GM18511 (cell line): Measurements from ENCODE around the gene PLPP2.

Experiments
- ATAC-seq: cut with Tn5 transposase; IDR thresholded peaks from one replicate; pipeline ENCODE4 v1.9.1; 2021; ENCODE audit warnings: mild to moderate bottlenecking, moderate library complexity; ENCODE audit not compliant: unreplicated experiment

Gene PLPP2

DNA sequence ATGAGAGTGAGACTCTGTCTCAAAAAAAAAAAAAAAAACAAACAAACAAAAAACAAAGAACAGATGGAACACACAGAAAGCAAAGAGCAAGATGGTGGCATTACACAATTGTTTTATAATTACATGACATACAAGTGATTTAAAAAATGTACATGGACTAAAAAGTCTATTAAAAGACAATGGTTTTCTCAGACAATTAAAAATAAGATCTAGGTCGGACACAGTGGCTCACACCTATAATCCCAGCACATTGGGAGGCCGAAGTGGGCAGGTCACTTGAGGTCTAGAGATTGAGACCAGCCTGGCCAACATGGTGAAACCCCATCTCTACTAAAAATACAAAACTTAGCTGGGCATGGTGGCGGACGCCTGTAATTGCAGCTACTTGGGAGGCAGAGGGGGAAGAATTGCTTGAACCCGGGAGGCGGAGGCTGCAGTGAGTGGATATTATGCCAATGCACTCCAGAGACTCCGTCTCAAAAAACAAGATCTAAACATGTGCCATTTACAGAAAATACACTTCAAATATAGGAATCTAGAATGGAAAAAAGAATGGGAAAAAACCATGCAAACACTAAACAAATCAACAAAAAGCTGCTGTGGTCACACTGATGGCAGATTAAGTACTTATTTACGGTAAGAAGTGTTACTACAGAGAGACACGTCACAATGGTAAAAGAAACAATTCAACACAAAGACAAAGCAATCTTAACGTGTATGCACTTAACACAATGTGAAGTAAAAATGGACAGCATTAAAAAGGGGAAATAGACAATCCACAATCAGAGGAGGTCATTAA is 26.7 kb upstream of the PLPP2 start:
- no peak for ATAC-seq

DNA sequence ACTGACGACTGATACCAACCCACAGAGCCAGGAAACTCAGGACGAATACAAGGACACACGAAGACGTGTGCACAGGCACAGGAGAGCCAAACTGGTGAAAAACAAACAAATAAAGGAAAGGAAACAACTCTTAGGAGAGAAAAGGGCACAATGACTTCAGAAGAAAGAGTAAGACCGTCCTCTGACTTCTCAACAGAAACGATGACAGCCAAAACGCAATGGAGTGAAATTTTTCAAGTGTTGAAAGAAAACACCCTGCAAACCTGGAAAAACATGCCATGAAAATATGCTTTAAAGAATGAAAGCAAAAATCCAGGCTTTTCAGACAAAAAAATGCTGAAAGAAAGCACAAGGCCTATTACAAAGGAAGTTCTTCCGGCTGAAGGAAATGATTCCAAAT is 24.6 kb upstream of the PLPP2 start:
- no peak for ATAC-seq

DNA sequence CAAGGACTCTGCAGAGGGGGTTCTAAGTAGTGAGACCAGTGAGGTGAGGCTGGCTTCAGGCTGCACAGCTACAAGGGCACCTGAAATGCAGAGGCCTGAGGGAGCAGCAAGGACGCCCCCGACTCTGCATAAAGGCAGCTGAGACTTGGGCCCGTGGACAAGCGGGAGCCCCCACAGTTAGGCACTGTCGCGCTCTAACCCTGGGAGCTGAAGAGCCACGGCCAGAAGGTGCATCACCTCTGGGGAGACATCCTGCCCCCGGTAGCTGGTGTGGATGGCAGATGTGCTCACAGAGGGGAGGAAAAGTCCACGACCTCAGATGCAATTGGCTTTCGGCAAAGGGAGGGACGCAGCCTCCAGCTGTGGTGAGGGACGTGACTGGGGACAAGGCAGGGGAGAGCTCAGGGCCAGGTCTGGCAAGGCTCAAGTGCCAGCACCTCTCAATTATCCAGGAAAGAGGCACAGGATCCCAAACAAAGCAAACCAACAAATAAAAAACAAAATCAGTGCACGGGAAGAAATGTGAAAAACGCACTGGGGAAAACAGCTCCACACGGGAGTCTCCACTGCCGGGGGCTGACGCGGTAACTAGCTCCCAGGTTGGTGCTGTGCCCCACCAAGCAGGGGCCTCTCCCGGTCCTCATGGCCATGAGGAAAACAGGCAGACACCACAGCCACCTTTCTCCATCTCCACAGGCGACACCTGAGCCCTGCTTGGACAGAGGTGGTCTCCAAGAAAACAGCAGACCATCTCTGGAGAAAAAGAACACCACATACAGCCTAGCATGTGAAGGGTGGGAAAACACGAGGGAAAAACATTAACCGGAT is 23.0 kb upstream of the PLPP2 start:
- no peak for ATAC-seq

DNA sequence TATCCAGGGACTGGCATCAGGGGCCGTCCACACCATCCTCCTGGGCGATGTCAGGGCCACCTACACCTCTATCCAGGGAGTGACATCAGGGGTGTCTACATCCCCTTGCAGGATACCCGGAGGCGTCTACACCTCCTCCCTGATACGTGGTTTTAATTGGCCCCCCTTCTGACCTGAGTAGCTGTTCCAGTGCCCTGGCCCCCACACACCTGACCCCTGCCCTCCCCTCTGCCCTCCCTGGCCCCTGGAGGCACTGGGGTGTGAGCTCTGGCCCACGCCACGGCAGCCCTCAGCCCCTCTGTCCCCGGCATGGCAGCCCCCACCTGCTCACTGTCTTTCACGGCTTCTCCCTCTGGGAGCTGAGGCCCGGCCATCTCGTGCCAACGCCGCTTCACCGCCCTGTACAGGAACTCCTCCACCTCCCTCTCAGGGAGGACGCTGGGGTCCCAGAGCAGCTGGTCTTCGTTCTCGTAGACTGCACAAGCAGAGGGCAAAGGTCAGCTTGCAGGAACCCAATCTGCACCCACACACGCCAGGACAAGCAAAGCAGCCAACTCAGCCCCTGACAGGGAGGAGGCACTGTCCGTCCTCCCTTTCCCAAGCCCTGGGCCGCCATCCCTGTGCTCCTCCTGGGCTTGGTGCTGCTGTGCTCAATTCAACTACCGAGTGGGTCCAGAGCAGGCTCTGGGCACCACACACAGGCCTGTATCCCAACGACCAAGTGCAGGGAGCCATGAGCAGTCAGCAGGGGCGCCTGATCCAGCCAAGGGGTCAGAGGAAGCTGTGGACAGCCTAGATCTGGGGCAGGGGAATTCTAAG is 22.2 kb upstream of the PLPP2 start:
- no peak for ATAC-seq

DNA sequence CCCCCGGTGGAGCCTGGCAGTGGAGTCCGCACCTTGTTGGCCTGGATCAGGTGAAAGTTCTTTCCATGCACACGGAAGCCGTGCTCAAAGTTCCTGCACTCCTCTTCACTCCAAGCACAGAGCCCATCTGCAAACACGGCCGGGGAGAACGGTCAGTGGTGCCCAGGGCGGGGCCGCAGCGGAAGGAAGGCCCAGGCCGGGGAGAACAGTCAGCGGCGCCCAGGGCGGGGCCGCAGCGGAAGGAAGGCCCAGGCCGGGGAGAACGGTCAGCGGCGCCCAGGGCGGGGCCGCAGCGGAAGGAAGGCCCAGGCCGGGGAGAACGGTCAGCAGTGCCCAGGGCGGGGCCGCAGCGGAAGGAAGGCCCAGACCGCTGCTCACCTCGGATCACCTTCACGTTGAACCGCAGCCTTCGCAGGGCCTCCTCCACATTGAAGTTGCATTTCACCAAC is 20.6 kb upstream of the PLPP2 start:
- ATAC-seq = no peak

DNA sequence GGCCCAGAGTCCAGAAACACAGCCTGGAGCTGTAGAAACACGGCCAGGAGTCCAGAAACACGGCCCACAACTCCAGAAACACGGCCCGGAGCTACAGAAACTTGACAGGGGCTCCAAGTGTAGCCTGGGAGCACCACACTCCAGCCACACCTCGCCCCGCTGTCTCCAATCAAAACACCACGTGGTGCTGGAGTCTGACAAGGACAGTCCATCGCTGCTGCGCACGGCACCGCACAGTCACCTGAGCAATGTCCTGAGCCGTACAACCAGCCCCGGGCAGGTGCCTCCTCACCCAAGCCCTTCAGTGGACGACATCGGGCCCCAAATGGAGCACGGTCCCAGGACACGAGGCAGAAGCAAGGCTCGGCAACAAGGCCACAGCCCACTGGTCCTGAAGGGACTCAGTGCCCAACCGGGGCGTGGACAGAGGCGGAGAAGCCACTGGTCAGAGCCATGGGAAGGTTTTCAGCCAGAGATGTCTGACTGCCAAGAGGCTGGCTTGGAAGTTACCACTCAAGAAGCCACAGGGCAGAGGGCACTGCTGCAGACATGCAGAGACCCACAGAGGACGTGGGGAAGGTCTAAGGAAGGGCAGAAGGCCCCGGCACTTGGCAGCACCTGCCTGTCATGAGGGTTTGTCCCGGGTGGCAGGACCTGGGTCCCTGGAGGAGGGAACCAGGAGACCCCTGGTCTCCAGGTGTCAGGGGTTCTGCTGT is 19.7 kb upstream of the PLPP2 start:
- ATAC-seq = no peak

DNA sequence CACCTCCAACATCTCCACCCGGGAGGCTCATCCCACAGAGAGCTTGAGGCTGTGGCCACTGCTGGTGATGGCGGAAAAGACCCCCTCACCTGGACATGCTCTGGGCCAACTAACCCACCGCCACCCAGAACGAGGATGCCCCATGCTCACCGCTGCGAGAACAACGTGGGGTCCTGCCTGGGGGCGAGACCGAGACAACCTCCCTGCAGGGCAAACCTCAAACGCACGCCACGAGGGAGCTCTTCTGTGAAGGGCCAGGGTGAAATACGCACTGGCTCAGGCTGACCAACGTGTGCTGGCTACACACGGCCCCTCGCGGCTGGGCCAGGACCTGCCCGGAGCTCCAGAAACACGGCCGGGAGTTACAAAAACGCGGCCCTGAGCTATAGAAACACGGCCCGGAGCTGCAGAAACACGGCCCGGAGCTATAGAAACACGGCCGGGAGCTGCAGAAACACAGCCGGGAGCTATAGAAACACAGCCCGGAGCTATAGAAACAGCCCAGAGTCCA is 19.0 kb upstream of the PLPP2 start:
- ATAC-seq = no peak

DNA sequence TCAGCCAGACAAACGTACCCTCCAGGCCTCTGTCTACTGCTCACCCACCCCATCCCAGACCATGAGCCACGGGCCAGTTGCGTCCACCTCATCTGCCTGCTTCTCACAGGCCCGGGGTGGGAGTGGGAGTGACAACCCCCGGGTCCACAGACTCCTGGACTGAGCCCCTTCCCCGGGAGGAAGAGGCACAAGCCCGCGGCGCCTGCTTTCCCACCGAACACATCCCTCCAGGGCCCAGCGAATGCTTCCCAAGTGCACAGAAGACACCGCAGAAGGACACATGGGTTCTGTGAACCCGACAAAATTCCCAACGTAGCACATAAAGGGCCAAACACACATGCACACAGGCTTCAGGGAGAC is 18.0 kb upstream of the PLPP2 start:
- ATAC-seq = no peak

DNA sequence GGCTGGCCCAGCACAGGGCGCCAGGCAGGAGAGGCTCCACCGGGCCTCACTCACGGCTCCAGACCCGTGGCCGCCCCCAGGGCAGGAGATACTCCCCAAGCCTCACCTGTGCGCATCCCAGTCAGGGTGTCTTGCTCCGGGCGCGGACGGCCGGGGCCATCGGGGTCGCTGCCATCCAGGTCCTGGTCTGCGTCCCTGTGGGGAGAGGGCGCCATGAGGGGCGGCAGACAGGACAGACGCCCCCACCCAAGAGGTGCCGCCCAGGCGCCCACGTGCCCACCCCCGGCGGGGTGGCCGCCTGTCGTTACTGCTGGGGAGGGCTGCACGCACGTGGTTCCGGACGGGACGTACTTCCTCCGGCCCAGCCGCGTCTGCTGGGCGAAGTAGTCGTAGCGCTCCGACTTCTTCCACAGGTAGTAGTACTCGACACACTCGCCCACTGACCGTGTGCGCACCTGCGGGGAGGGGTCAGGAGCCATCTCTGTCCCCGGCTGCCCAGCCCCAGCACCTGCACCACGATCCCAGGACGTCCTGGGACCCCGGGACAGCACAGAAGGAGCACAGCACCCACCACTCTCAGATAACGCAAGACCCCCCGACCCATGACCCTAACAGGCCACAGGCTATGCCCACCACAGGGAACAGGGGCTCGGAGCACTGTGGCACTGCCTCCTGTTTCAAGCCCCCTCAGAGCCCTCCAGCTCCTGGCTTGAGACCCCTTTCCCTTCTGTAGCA is 17.4 kb upstream of the PLPP2 start:
- ATAC-seq = no peak

DNA sequence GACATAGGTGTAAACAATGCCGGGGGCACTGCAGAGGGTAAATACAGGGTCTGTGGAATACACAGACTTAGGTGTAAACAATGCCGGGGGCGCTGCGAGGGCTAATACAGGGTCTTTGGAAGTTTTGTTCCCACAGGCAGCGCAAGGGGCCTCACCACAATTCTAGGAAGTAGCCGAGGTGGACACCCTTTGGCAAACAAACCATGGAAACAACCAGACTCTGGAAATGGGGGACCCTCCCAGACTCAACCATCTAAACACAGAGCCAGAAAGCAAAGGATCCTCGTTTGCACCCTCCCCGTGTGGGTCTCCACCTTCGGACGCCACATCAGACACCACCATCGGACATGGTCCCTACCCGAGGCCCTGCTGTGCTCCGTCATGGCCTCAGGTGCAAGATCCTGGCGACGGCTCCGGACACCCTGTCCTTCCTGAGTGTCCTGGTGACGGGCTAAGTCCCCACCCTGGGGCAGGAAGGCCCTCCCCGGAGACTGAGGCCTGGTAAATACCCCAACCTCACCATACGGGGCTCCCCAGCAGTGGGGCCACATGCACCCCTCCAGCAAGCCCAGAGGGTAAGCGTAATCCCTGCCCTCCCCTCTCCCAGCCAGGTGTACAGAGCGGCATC is 16.7 kb upstream of the PLPP2 start:
- no peak for ATAC-seq

DNA sequence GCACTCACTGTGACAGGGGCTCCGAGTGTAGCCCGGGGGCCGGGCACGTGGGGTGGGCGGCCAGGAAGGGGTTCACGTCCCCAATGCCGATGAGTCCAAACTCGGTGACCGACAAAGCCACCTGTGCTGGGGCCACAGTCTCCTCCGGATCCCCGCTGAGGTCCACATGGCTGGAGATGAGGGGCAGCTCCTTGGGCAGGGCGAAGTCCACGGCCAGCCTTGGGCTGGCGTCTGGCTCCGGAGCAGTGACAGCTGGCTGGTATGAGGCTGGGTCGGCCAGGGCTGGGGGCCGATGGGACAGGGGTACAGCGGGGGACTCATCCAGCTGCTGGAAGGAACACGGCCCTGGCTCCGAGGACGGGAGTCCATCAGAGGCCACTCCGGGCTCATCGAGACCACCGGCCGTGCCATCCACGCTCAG is 15.9 kb upstream of the PLPP2 start:
- no peak for ATAC-seq

DNA sequence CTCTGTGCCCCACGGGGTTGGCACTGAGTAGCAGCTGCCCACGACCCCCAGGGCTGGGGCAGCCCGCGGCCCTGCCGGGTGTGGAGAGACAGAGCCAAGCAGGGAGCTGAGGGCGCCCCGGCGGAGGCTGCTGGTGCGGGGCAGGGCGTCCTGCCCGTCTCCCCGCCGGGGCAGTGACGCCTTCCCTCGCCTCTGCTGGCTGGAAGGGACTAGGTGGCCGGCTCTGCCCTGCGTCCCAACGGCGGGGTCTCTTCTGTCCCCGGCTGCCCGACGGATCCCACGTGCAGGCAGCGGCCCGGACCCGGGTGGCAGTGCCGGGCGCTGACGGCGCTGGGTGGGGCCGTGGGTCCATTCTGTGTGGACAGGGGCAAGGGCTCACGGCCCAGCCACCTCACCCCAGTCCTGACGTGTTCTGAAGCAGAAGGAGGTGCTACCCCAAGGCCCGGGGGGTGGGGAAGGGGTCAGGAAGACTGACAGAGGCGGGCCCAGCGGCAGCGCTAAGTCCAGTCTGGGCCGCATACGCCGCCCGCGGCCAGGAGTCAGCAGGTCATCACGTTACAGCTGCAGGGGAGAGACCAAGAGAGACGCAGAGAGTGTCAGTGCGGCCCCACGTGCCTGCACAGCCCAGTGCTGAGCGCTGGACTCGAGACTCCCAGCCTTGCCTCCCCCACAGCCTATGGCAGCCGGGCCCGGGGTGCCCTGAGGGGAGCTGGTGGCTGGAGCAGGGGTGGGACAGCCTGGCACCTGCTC is 15.1 kb upstream of the PLPP2 start:
- ATAC-seq = no peak

DNA sequence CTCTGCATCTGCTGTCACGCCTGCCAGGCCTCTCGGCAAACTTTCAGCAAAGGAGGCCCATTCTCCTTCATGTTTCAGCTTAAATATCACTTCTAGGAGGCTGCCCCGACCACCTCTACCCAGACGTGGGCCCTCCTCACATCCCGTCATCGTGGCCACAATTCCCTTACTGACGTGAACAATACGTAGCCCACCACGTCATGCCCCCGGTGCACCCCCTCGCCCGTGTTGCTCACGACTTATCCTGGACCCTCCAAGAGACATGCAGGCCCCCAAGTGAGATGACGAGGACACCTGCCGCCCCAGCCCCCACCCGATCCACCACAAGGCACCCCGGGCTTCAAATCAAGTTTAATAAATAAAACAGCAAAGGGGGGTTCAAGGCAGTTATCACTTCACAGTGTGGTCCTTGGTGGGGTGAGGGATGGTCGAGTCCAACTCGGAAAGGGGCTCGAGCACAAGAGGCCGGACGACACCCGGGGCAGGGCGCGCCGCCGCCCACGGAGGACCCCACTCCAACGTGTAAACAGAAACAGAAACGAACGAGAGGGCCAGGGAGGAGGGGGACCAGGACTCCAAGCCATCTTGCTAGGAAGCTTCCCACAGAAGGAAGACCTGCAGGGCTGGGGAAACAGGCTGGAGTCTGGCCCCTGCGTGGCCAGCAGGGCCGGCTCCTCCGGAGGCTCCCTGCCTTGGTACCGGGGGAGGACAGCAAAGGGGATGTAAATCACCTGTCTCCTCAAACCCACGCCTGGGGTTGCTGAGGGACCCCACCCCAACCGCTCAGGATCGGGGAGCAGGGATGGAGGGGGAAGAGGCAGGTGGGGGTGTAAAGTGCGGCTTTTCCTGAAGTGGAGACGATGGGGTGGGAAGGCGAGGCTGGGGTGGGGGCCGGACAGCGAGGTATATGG is 14.3 kb upstream of the PLPP2 start:
- no peak for ATAC-seq

DNA sequence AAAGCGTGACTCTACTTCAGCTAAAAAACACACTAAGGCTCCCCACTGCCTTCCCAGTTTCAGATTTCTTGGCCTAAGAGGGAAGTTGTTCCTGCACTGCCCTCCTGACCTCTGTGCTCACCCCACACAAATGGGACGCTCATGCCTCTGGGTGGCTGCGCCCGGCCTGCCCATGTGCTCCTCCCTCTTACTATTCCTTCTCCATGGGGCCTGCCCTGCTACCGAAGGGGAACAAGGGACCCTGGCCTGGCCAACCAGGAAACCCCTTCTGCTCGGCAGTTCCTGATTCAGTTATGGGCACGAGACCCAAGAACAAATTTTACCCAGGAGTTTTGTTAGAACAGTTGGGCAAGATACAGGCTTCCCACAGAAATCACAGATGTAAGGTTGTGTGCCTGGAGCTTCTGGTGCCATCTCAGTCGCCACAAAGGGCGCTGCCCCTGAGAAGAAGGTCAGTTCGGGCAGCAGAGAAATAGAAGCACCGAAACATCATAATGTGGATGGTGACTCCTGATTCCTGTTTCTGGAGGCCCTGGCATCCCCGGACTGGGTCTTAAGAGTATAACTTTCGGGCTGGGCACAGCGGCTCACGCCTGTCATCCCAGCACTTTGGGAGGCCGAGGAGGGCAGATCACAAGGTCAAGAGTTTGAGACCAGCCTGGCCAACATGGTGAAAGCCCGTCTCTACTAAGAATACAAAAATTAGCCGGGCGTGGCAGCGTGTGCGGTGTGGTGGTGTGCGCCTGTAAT is 5.4 kb upstream of the PLPP2 start:
- ATAC-seq = no peak

DNA sequence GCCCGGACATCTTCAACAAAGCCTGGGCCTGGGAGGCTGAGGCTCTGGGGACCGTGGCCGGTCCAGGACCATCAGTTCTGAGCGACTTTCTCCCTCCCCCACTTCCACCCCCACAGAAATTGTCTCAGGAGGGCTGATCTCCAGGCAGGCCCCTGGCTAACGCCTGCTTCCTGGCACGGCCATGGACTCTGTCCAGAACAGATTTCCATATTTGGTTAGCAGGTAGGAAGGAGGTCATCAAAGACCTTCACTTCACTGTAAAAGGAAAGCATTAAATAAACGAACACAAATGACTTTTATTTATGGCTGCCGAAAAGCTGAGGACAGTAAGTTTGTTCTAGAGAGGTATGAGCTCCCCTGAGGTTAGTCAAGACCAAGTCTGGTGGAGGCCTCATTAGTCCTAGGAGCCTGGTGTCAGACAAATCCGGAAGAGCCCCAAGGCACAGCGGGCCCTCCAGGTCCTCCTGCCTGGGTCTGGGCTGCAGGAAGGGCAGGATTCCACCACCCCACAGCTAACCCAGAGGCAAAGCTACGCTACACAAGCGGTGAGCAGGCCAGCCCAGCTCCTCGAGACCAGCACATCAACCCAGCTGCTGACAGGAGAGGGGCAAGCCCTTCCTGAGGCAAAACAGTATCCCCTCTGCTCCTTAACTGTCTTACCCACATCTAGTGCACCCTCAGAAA is 4.6 kb upstream of the PLPP2 start:
- ATAC-seq = no peak

DNA sequence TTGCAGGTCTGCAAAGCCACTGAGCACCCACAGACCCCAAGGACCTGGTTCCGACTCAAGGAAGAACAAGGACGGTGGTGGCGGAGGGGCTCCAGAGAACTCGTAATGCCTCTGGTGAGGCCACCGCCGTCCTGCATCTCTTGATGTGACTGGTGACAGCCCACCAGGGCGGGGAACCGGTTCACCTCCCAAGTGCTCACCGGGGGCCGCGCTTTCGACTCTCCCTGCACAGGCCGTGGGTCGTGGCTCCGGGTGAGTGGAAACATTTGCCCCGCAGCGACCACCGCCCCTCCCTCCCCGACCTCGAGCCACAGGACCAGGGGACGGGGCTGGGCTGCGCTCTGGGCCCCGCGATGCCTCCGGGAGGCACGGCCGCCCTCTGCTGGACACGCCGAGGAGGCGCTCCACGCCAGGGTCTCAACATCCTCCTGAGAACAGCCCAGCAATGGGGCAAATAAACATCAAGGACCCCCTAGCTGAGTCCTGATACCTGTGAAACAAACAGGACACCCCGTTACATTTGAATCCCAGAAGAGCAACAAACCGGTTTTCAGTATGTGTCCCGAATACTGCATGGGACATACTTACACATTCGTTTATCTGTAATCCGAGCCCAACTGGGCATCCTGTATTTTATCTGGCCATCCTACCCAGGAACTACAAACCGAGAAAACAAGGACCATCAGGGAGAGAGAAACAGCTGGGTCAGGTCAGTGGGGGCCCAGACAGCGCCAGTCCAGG is 3.9 kb upstream of the PLPP2 start:
- no peak for ATAC-seq
